DMS 273 (cell line): Measurements from ENCODE around the gene MSRB1.

Source experiments
- DNase-seq: peaks from one replicate; lab custom pipeline; 2025; ENCODE audit not compliant: unreplicated experiment; lab: John Stamatoyannopoulos, UW

Gene MSRB1, protein sequence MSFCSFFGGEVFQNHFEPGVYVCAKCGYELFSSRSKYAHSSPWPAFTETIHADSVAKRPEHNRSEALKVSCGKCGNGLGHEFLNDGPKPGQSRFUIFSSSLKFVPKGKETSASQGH

DNA sequence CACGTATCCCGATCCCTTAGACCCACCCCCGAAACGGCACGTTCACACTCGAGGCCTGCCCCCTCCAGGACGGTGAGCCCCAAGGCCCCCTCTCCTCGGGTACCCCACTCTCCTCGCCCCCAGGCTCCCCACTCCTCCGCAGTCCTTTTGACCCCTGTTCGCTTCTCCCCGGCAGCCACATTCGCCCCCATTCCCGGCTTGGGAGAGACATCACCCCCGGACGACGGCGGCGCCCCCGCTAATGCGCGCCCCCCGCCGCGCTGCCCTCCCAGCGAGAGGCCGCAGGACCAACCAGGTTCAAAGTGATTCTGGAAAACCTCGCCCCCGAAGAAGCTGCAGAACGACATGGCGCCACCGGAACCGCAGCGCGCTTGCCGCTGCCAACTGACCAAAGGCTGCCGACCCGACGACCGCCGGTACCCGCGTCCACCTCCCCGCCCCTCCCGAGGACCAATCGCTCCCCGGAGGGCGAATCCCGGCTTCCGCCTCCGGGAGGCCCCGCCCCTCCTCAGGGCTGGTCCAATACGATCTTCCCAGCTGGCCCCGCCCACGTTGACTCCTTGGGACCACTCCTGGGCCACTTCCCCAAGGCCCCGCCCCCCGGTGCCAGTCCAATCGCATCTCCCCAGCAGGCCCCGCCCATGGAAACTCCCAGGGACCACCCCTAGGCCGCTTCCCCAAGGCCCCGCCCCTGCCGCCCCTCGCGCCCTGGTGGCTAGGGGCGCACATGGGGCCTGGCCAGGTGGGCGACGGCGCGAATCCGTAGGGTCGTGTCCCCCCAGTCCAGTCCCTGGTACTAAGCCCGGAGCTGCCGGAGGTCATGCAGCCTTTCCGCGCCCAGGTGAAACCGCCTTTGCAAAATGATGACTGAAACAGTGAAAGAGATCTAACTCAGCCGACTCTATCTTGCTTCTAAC lies at the start of gene MSRB1:
MSRB1 (minus strand) TSS at position 390 of the 917 bp plus-strand sequence; CDS start at position 347, 43 bp downstream.
- DNase-seq = peak; percentile 100

DNA sequence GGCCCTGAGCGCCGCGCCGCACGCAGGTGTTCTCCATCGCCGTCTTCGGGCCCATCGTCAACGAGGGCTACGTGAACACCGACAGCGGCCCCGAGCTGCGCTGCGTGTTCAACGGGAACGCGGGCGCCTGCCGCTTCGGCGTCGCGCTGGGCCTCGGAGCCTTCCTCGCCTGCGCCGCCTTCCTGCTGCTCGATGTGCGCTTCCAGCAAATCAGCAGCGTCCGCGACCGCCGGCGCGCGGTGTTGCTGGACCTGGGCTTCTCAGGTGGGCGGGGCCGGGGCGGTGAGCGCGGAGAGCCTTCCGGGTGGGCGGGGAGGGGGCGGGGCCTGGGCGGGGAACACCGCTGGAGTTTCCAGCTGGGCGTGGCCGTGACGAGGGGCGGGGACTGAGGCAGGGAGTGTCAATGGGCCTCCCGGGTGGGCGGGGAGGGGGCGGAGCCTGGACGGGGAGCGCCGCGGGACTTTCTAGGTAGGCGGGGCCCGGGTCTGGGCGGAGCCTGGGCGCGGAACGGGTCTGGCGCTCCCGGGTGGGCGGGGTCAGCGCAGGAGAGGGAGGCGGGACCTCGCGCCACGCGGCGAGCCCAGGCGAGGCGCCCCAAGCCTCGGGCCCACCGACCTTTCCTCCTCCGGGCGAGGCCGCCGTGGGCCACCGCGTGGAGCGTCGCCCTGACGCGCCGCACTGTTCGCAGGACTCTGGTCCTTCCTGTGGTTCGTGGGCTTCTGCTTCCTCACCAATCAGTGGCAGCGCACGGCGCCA lies 49.1 kb upstream of the MSRB1 start:
- peak; percentile 33 for DNase-seq

DNA sequence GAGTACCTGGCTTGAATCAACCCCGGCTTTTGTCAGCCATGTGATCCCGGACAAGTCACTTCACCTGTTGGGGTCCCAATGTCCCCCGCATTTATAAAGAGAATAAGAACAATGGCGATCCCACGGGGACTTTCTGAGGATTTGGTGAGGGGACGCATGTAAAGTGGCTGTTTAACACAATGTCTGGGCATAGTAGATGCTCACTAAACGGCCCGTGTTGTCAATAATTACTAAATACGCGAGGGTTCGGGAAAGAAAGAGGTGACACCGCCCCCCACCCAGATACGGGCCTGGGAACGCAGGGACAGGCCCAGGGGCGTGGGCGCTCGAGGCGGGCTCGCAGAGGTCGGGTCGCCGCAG lies 48.6 kb upstream of the MSRB1 start:
- DNase-seq = no peak

DNA sequence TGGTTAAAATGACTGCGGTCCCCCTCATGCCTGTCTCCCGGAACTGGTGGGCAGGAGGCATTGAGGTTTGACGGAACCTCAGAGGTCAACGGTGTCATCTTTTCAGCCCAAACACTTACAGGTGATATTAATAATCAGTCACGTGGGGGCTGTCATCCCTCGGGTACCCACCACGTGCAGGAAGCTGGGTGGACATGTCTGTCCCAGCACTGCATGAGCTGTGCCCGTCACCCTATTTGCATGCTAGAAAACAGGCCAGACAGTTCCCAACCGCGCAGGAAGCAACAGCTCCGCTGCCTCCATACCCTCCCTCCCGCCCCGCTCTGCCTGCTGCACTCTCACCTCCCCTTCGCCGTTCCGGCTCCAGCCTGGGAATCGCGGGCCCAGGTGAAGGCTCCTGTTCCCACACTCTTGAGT lies 48.1 kb upstream of the MSRB1 start:
- DNase-seq = no peak

DNA sequence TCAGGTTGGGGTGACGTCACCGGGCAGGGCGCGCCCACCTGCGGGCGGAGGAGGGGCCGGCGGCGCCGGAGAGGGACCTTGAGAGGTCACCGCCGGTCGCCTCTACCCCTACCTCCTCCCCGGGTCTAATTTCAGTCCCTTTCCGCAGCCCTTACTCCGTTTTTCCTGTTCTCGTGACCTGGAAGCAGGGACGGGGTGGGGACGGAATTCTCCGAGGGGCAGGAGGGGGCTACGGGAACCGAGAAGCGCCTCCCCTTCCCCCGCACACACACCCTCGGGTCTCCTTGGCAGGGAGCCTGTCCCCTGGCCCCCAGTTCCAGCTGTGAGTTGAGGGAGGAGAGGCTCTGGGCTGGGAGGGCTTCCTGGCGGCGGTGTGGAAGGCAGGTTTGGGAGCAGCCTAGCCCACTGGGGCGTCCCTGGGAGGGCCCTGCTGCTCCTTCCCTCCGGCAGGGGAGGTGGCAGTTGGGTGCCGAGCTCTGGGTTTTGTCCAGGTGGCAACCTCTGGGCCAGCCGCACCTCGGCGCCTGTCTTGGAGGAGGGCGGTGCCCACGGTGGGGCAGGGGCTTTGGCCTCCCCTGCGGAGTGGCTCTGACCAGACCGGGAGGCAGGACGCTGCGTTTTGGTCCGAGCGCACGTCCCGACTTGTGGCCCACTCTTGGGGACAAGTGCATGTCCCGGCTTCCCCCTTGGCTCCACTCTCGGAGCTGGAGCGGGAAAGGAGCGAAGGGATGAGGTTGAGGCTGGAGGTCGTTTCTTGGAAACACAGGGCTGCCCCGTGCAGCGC lies 47.5 kb upstream of the MSRB1 start:
- DNase-seq = peak; percentile 45

DNA sequence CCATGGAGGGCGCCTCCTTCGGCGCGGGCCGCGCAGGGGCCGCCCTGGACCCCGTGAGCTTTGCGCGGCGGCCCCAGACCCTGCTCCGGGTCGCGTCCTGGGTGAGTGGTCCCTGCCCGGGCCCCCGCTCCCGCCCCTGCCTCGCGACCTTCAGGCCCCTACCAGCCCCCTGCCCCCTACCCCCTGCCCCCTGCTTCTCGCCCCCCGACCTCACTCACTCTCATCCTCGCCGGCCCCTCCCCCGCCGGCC lies 47.0 kb upstream of the MSRB1 start:
- no peak for DNase-seq

DNA sequence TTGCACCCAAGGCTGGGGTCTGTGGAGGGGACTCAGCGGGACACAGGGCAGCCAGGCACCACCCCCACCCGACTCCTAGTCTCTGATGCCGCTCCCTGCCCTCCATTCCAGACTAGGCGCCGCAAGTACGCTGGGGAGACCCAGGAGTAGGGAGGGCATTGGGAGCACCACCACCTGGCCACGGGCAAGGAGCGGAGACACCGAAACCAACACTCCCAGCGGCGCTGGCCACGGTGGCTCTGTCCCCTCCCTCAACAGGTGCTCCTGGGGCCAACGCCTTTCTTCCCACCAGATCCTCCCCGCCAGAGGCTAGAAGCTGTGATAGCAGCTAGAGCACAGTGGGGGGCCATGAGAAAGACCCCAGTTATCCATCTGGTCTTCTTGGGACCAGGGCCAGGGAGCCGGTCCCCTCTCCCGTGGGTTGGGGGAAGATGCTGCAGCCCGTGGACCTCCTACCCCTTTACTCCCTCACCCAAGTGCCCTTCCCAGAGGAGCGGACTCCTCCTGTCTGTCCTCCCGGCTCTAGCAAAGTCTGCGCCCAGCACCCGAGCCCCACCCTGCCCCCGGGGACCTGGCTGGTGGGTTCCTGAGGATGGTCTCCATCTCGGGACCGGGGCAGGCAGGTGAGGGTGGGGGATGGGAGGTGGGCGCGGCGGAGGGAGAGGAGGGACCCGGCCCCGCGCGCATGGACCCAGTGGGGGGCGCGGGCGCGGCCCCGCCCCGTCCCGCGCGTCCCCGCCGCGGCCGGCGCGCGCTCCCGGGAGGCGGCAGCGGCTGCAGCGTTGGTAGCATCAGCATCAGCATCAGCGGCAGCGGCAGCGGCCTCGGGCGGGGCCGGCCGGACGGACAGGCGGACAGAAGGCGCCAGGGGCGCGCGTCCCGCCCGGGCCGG lies 46.5 kb upstream of the MSRB1 start, which contains the start of gene SYNGR3:
SYNGR3 (plus strand) TSS at position 762 of the 892 bp plus-strand sequence. CDS start 133 bp downstream, outside the sequence.
- DNase-seq = peak; percentile 75

DNA sequence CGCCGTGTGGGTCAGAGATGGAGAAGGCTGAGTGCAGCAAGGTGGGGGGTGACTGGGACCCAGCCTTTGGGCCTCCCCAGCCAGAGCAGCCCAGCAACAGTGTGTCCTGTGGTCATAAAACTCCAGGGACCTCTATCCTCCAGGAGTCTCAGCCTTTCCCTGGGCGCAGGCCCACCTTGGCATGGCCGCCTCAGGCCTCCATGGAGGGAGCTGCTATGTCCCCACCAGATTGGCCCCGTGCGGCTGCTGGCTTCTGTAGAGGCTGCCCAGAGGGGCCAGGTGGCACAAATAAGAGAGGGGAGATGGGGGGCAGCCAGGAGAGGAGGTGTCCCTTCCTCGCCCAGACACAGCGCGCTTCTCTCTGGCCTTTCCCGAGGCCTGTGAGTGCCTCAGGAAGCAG lies 44.2 kb upstream of the MSRB1 start:
- DNase-seq = no peak

DNA sequence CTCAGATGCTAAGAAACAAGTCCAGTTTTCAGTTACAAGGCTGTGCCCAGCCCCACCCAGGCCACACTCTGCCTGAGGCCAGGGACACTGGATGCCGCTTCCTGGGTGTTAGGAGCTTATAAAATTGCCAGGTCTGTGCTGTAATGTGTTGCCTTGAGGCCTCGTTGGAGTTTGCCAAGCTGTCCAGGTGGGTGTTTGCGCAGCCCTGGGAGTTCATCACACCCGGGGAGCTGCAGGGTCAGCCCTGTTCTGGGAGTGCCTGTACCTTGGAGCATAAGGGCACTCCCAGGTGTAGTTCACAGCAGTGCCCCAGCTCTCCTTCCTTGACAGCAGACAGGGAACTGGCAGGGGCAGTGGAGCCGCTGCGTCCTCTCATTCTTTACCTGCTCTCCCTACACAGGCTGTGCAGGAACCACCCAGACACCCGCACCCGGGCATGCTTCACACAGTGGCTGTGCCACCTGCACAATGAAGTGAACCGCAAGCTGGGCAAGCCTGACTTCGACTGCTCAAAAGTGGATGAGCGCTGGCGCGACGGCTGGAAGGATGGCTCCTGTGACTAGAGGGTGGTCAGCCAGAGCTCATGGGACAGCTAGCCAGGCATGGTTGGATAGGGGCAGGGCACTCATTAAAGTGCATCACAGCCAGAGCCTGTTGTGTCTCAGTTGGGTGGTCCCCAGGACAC lies 42.6 kb upstream of the MSRB1 start:
- no peak for DNase-seq

DNA sequence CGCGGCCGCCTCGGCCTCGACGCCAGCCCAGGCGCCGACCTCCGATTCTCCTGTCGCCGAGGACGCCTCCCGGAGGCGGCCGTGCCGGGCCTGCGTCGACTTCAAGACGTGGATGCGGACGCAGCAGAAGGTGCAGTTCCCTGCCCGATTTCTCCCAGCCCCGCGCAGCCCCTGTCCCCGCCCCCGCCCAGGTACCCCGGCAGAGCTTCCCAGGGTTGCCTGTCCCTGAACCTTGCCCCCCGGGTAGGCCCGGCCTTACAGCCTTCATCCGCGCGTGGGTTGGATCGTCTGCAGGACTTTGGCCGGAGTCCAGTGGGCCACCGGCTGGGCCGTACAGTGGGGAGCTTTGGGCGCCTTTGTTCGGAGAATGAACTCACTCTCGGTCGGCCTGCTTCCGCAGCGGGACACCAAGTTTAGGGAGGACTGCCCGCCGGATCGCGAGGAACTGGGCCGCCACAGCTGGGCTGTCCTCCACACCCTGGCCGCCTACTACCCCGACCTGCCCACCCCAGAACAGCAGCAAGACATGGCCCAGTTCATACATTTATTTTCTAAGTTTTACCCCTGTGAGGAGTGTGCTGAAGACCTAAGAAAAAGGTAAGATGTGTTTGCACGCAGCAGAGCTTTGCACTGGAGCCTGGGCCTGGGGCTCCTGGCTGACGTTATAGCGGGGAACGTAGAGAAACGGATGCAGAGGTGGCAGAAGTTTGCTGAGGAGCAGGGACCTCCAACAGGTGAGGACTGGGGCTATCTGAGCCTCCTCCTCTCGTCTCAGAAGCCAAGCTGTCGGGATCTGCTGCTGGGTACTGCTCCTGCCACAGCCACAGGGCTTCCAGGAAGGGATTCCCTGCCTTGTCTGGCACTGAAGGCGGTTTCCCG lies 41.6 kb upstream of the MSRB1 start:
- DNase-seq = peak; percentile 85

DNA sequence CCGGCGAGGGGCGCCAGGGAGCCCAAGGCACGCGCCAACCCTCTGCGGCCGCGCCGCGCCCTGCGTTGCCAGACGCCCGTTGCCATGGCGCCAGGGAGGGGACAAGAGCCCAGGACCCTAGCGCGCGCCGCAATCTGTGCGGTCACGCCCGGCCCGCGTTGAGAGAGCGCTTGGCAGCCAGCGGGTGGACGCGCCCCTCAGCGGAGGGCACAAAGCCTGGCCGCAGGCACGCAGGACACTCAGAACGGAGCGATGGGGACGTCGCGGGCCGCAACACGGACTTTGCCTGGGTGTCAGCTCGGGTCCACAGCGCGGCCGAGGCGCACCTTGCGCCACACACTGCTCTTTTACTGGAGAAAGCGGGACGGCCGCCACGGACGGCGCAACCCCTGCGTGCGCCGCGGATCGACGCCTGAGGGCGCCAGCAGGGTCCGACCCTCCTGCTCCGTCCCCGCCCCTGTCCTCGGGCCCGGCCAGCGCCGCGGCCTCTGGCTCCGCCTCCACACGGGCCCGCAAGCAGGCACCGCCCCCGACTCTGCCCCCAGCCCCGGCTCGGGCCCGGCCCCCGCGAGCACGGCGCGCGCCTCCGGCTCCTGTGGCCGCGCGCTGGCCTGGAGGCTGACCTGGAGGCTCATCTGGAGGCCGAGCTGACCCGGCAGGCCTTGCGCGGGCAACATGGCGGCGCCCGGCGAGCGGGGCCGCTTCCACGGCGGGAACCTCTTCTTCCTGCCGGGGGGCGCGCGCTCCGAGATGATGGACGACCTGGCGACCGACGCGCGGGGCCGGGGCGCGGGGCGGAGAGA lies 40.7 kb upstream of the MSRB1 start, which contains the start of gene GFER:
GFER (plus strand) TSS at position 650 of the 803 bp plus-strand sequence; CDS start at position 676, 26 bp downstream.
- peak; percentile 97 for DNase-seq

DNA sequence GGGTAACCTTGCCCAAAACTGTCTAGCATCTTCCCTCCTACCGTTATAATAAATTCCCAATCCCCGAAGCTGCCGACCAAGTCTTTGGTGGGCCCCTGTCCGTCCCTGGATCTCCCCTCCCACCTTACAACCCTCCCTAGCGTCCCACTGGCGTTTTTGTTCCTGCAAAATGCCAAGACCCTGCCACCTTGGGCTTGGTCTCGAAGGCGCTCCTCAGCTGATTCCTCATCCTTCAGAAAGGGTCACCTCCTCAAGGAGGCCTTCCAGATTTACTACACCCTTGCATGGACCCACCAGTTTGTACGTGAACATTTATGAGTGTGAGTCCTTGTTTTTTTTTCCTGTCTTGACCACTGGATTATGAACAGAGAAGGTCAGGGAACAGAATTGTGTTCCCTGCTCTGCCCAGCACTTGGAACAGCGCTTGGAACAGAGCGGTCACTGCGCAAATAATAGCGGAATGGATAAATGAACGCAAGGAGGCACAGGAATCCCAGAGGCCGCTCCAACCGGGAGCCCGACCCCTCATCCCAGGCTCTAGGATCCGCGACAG lies 40.1 kb upstream of the MSRB1 start:
- no peak for DNase-seq

DNA sequence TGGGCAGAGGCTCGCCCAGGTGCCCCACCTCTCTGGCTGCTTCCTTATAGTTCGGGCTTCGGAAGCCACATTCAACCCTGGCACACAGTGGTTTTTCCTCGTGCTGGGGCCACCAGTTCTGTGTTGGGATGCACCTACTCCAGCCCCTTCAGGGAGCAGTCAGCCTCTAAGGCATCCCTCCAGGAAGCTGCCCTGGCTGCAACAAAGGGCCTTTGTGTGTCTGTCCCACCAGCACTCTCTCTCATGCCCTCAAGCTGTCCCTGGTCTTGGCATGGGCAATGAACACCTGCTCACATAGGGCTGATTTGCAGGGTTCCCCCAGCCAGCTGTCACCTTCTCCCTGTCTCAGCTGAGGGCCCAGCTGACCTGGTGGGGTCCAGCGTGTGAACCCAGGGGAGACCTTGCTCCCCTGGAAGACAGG lies 39.0 kb upstream of the MSRB1 start:
- peak; percentile 82 for DNase-seq

DNA sequence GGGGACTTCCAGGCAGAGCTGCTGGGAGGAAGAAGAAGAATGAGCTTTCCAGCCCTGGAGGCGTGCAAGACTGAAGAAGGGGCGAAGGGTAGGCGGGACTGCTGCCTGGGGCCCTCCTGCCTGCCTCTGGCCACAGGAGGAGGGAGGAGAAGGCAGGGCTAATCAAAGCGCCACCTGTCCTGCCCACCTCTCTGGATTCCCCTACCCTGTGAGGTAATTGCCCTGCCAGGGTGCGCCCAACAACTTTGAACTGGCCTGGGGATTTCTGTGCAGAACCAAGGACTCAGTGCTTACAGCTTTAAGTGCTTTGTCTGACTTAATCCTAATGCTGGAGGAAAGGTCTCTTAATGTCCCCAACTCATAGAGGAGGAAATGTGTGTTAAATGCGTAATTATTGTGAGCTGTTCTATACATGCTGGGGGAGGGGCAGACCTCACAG lies 38.4 kb upstream of the MSRB1 start, which contains the start of gene NOXO1:
NOXO1 (minus strand) TSS at position 72 of the 439 bp plus-strand sequence. CDS start 290 bp downstream, outside the sequence.
- DNase-seq = peak; percentile 65

DNA sequence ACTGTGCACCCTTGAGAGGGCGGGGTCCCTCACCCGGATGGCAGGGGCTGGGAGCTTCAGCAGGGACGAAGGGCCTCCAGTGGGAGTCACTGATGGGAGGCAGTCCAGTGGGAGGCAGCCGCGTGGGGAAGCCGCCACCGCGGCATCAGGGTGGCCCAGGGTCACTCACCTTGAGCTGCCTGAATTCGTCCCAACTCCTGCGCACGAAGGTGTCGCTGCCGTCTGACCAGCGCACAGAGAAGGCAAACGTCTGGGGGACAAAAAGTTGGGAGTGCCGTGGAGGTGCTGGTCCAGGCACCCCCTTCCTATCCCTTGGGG lies 37.7 kb upstream of the MSRB1 start:
- no peak for DNase-seq

DNA sequence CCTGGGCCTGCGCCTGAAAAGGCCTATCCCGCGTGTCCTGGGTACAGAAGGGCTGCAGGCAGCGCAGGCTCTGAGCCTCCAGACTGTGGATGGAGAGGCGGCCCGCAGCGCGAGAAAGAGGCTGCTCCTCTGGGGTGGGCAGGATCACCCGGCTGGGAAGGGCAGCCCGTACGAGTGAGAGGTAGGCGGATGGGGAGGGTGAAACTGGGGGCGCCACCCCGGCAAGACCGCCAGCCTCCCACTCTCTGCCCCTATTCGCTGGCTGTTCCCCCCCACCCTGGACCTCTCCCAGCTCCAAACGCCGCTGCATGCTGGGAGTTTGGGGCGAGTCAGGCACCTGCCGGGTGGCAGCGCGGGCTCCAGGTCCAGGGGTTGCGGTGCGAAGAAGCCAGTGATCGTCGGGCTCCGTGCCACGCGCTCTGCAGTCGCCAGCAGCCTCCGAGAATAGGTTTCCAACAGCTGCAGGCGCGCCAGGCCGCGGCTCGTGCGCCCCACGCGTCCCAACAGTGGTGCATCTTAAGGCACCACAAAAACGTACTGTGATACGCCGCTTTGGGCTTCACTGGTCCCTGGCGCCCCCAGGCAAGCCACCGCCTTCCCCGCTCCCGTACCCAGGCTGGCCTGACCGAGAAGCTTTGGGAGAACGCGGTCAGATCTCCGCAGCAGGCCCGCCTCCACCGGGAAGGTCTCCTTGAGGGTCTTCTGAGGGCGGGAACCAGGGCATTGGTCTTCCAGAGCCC lies 37.2 kb upstream of the MSRB1 start:
- DNase-seq = peak; percentile 74
